HepG2 (cell line): ENCODE results near the gene CTRL. TPM values are rescaled to one million over a fixed set of nuclear protein-coding genes. Genes with fewer than 3 reads are reported as not detected.

Experiments
- AKAP8 ChIP-seq: sonication (generic); formaldehyde crosslinking; IDR thresholded peaks from 2 replicates; pipeline ENCODE4 v1.5.1; 2020; ENCODE audit warnings: mild to moderate bottlenecking, missing genetic modification reagents
- ATF5 ChIP-seq: sonication (generic); formaldehyde crosslinking; IDR thresholded peaks from 2 replicates; pipeline ENCODE4 v1.4.0; 2020; ENCODE audit warnings: mild to moderate bottlenecking, low read depth, missing genetic modification reagents
- CHCHD3 ChIP-seq: sonication (generic); formaldehyde crosslinking; IDR thresholded peaks from 2 replicates; pipeline ENCODE4 v1.8.0; 2022; ENCODE audit warnings: mild to moderate bottlenecking, missing genetic modification reagents, moderate library complexity
- CREBL2 ChIP-seq: sonication (generic); formaldehyde crosslinking; IDR thresholded peaks from 2 replicates; pipeline ENCODE4 v1.8.1; 2023; ENCODE audit warnings: missing genetic modification reagents, mild to moderate bottlenecking, borderline replicate concordance
- DMAP1 ChIP-seq: IDR thresholded peaks from 2 replicates; pipeline ENCODE4 v1.6.1; 2016
- DNMT3B ChIP-seq: conservative IDR thresholded peaks from 2 replicates; pipeline ENCODE4 v1.6.1; 2016; ENCODE audit warnings: missing biosample characterization, control low read depth
- ERF ChIP-seq: IDR thresholded peaks from 2 replicates; pipeline ENCODE4 v1.6.1; 2018; ENCODE audit warnings: missing biosample characterization, missing genetic modification reagents
- IKZF1 ChIP-seq: fragments of 450-650 bp; IDR thresholded peaks from 2 replicates; pipeline ENCODE4 v1.7.1; 2016
- KAT7 ChIP-seq: IDR thresholded peaks from 2 replicates; pipeline ENCODE4 v1.6.1; 2018; ENCODE audit warnings: borderline replicate concordance, missing compliant biosample characterization
- KLF15 ChIP-seq: sonication (generic); formaldehyde crosslinking; IDR thresholded peaks from 2 replicates; pipeline ENCODE4 v1.8.1; 2023; ENCODE audit warnings: borderline replicate concordance, mild to moderate bottlenecking, inconsistent platforms, missing genetic modification reagents, mixed read lengths
- MBD4 ChIP-seq: IDR thresholded peaks from 2 replicates; pipeline ENCODE4 v1.6.1; 2012; ENCODE audit warnings: low read length, inconsistent platforms, borderline replicate concordance
- SNAPC4 ChIP-seq: sonication (generic); formaldehyde crosslinking; IDR thresholded peaks from 2 replicates; pipeline ENCODE4 v1.4.0; 2020; ENCODE audit warnings: mild to moderate bottlenecking, missing genetic modification reagents
- SNRNP70 ChIP-seq: fragments of 200-400 bp; formaldehyde crosslinking; IDR thresholded peaks from 2 replicates; pipeline ENCODE4 v1.6.1; 2017; ENCODE audit warnings: mild to moderate bottlenecking, low read depth, low read length, moderate library complexity
- SRF ChIP-seq: IDR thresholded peaks from 2 replicates; pipeline ENCODE4 v1.6.1; 2011; ENCODE audit warnings: mild to moderate bottlenecking, low read depth, low read length, moderate library complexity
- SRSF1 ChIP-seq: fragments of 200-400 bp; formaldehyde crosslinking; optimal IDR thresholded peaks from 2 replicates; pipeline ENCODE3; 2017; ENCODE audit warnings: mild to moderate bottlenecking, low read depth, low read length, moderate library complexity
- ZFP90 ChIP-seq: sonication (generic); formaldehyde crosslinking; IDR thresholded peaks from 2 replicates; pipeline ENCODE4 v1.8.0; 2022; ENCODE audit warnings: missing genetic modification reagents, mild to moderate bottlenecking, inconsistent platforms, borderline replicate concordance
- ZFP91 ChIP-seq: sonication (generic); formaldehyde crosslinking; IDR thresholded peaks from 2 replicates; pipeline ENCODE4 v1.9.0; 2022; ENCODE audit warnings: missing genetic modification reagents, mild to moderate bottlenecking, borderline replicate concordance
- ZKSCAN5 ChIP-seq: sonication (generic); formaldehyde crosslinking; IDR thresholded peaks from 2 replicates; pipeline ENCODE4 v1.5.1; 2020; ENCODE audit warnings: mild to moderate bottlenecking, missing genetic modification reagents
- ZNF224 ChIP-seq: sonication (generic); formaldehyde crosslinking; IDR thresholded peaks from 2 replicates; pipeline ENCODE4 v1.5.0; 2020; ENCODE audit warnings: mild to moderate bottlenecking, missing genetic modification reagents
- ZNF24 ChIP-seq: fragments of 450-650 bp; IDR thresholded peaks from 2 replicates; pipeline ENCODE4 v1.6.1; 2017; ENCODE audit warnings: antibody characterized with exemption, mild to moderate bottlenecking
- ZNF329 ChIP-seq: sonication (generic); formaldehyde crosslinking; IDR thresholded peaks from 2 replicates; pipeline ENCODE4 v1.9.0; 2021; ENCODE audit warnings: low read depth, mild to moderate bottlenecking, missing genetic modification reagents
- ZNF33B ChIP-seq: sonication (generic); formaldehyde crosslinking; IDR thresholded peaks from 2 replicates; pipeline ENCODE4 v1.5.1; 2020; ENCODE audit warnings: mild to moderate bottlenecking, missing genetic modification reagents
- ZNF597 ChIP-seq: sonication (generic); formaldehyde crosslinking; IDR thresholded peaks from 2 replicates; pipeline ENCODE4 v1.5.0; 2020; ENCODE audit warnings: missing genetic modification reagents
- ZNF605 ChIP-seq: sonication (generic); formaldehyde crosslinking; IDR thresholded peaks from 2 replicates; pipeline ENCODE4 v1.8.0; 2022; ENCODE audit warnings: mild to moderate bottlenecking, missing genetic modification reagents
- polyA plus RNA-seq, 8 experiments: library from polyadenylated mRNA; depleted of rRNA in 3 of 8; stranded (reverse) in 7 of 8; unstranded in 1 of 8; fragments of >200 nt; fragmentation: Illumina TruSeq in 4 of 8; extraction: Trizol in 4 of 8; gene quantifications; 2 replicates each; pipeline versions ENCODE4 v1.2.1 to v1.2.3, GENCODE V29; 2011 to 2016; ENCODE audit warnings: low read depth in 4 of 8, missing spikeins in 1 of 8, mixed read lengths in 1 of 8; ENCODE audit not compliant: insufficient read depth in 1 of 8
- total RNA-seq, 5 experiments: library from RNA; depleted of rRNA; stranded (reverse); fragments of >200 nt; fragmentation: Illumina TruSeq; extraction: Trizol; gene quantifications; 2 replicates each; pipeline ENCODE4 v1.2.3, GENCODE V29; 2016; ENCODE audit warnings: low read depth in 1 of 5

CTRL gene
- total and polyA plus RNA-seq, 2 of the 13 experiments (the other 11 are each of a cell fraction or from before 2014, with no cell fraction given), result 1.9 to 2.7 TPM

- no peak for TF ChIP-seq SNAPC4 (CRISPR knock-in tag)
- no peak for TF ChIP-seq DMAP1 (CRISPR knock-in tag)
- TF ChIP-seq ZNF24, result 0 out of 2 replicates have a peak, but pooled peaks have one; percentile 8
- no peak for TF ChIP-seq CREBL2 (CRISPR knock-in tag)
- no peak for TF ChIP-seq AKAP8 (CRISPR knock-in tag)
- TF ChIP-seq SNRNP70, result no peak
- TF ChIP-seq SRSF1, result no peak
- no peak for TF ChIP-seq ZKSCAN5 (CRISPR knock-in tag)
- no peak for TF ChIP-seq ZNF597 (CRISPR knock-in tag)
- no peak; the same call in 1 of the 2 replicates for TF ChIP-seq ZNF329 (CRISPR knock-in tag)
- no peak for TF ChIP-seq DNMT3B (CRISPR knock-in tag)
- TF ChIP-seq SRF, result no peak
- TF ChIP-seq KAT7, result no peak
- TF ChIP-seq CHCHD3 (CRISPR knock-in tag), result no peak
- no peak for TF ChIP-seq ZNF33B (CRISPR knock-in tag)
- TF ChIP-seq ZFP90 (CRISPR knock-in tag), result peak; percentile 54; the same call in 1 of the 2 replicates
- no peak for TF ChIP-seq IKZF1
- no peak; the same call in 1 of the 2 replicates for TF ChIP-seq ATF5 (CRISPR knock-in tag)
- no peak for TF ChIP-seq KLF15 (CRISPR knock-in tag)
- TF ChIP-seq ERF (CRISPR knock-in tag), result 0 out of 2 replicates have a peak, but pooled peaks have one; percentile 1
- TF ChIP-seq MBD4, result no peak
- TF ChIP-seq ZNF224 (CRISPR knock-in tag), result 0 out of 2 replicates have a peak, but pooled peaks have one; percentile 2
- no peak; the same call in none of the 2 replicates for TF ChIP-seq ZNF605 (CRISPR knock-in tag)
- TF ChIP-seq ZFP91 (CRISPR knock-in tag), result peak; percentile 92; the same call in 1 of the 2 replicates
Measured at GRCh38 chr16:67943256-67943618, 11.6 kb upstream of the CTRL start (continued).
